Measurements from ENCODE around the gene COL18A1. TPM values are rescaled to one million over a fixed set of nuclear protein-coding genes. Genes with fewer than 3 reads are reported as not detected.
A peak's percentile ranks its signal among the peaks of the same experiment; 100 is the strongest.

Gene COL18A1
- total and polyA plus RNA-seq, 5 donors = 52.3 to 134 (median 80.5) TPM

DNA sequence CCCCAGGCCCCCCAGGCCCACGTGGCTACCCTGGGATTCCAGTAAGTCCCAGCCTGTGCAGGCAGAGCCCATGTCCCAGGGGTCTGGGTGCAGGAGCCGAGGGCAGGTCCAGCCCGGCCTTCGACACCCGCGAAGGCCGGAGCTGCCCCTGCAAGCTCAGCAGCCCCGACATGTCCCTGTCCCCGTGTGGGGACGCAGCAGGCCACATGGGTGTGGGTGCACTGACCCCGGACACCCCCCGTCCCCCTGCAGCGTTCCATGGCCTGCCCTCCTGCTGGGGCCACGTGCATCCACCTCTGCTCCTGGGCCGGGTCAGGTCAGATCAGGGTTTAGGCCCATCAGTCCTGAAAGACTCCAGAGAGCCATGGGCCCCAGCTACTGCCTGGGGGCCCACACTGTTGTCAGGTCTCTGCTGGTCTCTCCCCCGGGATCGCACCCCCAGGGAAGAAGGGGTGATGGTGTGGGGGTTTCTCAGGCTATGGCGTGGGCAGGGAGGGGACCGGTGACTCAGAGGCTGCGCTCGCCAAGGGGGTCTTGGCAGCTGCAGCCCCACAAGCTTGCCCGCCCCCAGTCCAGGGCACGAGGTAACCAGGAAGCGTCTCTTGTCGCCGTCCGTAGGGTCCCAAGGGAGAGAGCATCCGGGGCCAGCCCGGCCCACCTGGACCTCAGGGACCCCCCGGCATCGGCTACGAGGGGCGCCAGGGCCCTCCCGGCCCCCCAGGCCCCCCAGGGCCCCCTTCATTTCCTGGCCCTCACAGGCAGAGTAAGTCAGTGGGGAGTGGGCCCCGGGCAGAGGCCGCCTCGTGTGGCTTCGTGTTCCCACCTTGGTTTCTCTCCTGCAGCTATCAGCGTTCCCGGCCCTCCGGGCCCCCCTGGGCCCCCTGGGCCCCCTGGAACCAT, 99.8 kb downstream of the COL18A1 start:
- ATAC-seq (peak in 1 of 2 donors; percentile 2), DNase-seq (peak; percentile 10 to 49 (median 36))
- no peak overlapping the region for H3K4me3 ChIP-seq (ENCODE audit: low read length)
- H3K27ac ChIP-seq (ENCODE audit: low read length) = no peak overlapping the region
- no peaks in the 10 kb centered on the region for H3K27me3 ChIP-seq (ENCODE audit: control insufficient read depth, insufficient read depth)
- 87% methylated on average over 41 of the region's 41 CpGs for WGBS
- H3K9me3 ChIP-seq (ENCODE audit: control insufficient read depth, low read length) = no peaks in the 10 kb centered on the region
- intact Hi-C loops (cut with DNase I) = no loop called here
- no peaks in the 10 kb centered on the region for H3K4me1 ChIP-seq (ENCODE audit: control insufficient read depth, insufficient read depth, low read length)

DNA sequence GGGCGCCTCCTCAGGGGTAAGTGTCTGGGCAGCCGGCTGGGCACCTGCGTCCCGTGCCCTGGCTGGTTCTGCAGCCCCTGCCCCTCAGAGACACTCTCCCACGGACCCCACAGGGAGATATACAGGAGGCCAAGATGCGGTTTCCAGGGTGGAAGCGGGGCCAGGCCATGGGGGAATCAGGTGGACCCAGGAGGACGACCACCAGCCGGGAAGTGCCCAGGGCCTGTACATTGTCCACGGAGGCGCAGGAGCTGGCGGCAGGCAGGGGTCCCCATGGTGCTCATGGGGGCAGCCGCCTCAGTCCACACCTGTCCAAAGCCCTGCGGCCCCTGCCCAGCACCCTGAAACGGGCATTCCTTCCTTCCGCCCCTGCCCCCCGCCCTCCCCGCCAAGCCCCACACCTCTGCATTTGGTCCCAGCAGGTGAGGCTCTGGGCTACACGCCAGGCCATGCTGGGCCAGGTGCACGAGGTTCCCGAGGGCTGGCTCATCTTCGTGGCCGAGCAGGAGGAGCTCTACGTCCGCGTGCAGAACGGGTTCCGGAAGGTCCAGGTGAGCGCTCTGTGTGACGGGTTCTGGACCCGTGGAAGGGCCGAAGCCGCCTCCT, 100.6 kb downstream of the COL18A1 start:
- H3K9me3 ChIP-seq (ENCODE audit: control insufficient read depth, low read length) = no peaks in the 10 kb centered on the region
- no peak overlapping the region for H3K27ac ChIP-seq (ENCODE audit: low read length)
- H3K4me3 ChIP-seq (ENCODE audit: low read length) = no peak overlapping the region
- no peaks in the 10 kb centered on the region for H3K27me3 ChIP-seq (ENCODE audit: control insufficient read depth, insufficient read depth)
- ATAC-seq = no peak
- peak; percentile 16 to 58 (median 55) for DNase-seq
- WGBS = 90% methylated on average over 33 of the region's 33 CpGs
- intact Hi-C loops (cut with DNase I) = no loop called here
- no peaks in the 10 kb centered on the region for H3K4me1 ChIP-seq (ENCODE audit: control insufficient read depth, insufficient read depth, low read length)

DNA sequence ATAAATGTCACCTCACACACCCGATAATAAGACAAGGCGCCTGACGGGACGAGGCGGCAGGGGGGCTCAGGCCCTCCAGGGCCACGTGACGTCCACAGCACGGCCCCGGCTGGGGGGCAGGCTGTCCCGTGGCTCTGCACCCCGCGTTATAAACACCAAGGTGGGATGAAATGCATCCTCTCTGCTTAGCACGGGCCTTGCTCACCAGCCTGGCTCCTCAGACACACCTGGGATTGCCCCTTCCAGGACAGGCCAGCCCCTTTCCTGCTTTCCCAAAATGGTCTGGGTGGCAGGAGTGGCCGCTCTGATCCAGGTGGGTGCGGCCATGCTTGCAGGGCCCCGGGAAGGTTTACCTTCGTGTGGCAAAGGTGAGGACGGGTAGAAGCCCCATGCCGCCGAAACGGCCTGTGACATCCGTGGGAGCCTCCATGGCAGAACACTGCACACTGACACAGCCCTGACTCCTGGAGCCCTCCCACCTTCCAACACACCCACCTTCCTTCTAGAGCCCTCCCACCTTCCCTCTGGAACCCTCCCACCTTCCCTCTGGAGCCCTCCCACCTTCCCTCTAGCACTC, 101.4 kb downstream of the COL18A1 start:
- no peaks in the 10 kb centered on the region for H3K9me3 ChIP-seq (ENCODE audit: control insufficient read depth, low read length)
- WGBS = 86% methylated on average over 22 of the region's 22 CpGs
- no peaks in the 10 kb centered on the region for H3K4me1 ChIP-seq (ENCODE audit: control insufficient read depth, insufficient read depth, low read length)
- ATAC-seq = no peak
- intact Hi-C loops (cut with DNase I) = no loop called here
- DNase-seq = peak; percentile 7 to 39 (median 28)
- H3K27me3 ChIP-seq (ENCODE audit: control insufficient read depth, insufficient read depth) = no peaks in the 10 kb centered on the region
- no peak overlapping the region for H3K4me3 ChIP-seq (ENCODE audit: low read length)
- no peak overlapping the region for H3K27ac ChIP-seq (ENCODE audit: low read length)

DNA sequence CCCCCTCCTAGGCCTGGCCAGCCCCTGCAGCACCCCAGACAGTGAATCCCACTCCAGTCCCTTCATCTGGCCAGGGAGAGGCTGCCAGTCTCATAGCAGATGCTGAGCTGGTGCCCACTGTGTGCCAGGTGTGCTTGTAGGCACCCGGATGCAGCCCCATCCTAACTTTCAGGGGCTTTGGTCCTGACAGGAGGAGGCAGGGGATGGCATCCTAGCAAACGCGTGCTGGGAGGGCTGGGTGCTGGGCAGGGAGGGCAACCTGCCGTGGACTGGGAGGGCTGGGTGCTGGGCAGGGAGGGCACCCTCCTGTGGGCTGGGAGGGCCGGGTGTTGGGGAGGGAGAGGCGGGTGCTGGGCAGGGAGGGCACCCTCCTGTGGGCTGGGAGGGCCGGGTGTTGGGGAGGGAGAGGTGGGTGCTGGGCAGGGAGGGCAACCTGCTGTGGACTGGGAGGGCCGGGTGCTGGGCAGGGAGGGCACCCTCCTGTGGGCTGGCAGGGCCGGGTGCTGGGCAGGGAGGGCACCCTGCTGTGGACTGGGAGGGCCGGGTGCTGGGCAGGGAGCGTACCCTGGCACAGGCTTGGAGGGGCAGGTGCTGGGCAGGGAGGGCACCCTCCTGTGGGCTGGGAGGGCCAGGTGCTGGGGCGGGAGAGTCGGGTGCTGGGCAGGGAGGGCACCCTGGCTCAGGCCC, 102.0 kb downstream of the COL18A1 start:
- peak; percentile 10 to 55 (median 54) for DNase-seq
- Histone ChIP-seq H3K4me1 (ENCODE audit: control insufficient read depth, insufficient read depth, low read length) (no peaks in the 10 kb centered on the region), H3K4me3 (ENCODE audit: low read length) (no peak overlapping the region), H3K27me3 (ENCODE audit: control insufficient read depth, insufficient read depth) (no peaks in the 10 kb centered on the region), H3K27ac (ENCODE audit: low read length) (no peak overlapping the region), H3K9me3 (ENCODE audit: control insufficient read depth, low read length) (no peaks in the 10 kb centered on the region)
- no peak for ATAC-seq
- intact Hi-C loops (cut with DNase I) = no loop called here
- 87% methylated on average over 12 of the region's 13 CpGs for WGBS

DNA sequence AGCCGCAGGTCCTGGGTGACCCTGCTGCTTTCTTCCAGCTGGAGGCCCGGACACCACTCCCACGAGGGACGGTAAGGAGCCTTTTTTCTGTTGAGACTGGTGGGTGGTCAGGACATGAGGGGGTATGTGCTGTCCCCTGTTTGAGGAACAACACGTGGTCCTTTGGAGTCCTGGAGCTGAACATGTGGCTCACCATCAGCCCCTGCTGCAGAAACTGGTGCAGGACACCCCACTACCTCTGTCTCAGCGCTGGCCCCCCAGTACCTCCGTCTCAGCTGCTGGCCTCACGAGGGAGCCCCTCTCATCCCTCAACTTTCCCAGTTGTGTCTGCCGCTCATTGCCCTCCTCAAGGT, 102.5 kb downstream of the COL18A1 start:
- DNase-seq = peak in 1 of 3 donors; percentile 4
- 88% methylated on average over 9 of the region's 9 CpGs for WGBS

DNA sequence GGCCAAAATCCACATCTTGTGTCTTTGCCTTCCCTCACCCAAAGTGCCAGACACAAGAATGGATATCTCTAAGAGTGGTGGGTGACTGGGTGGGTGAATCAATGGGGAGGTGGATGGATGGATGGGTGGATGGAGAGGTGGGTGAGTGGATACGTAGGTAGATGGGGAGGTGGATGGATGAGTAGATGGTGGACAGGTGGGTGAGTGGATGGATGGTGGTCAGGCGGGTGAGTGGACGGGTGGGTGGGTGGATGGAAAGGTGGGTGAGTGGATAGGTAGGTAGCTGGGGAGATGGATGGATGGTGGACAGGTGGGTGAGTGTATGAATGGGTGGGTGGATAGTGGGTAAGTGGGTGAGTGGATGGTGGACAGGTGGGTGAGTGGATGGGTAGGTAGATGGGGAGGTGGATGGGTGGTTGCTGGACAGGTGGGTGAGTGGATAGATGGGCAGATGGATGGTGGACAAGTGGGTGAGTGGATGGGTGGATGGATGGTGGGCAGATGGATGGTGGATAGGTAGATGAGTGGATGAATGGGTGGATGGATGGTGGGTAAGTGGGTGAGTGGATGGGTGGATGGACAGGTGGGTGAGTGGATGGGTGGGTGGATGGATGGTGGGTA, 103.0 kb downstream of the COL18A1 start:
- Histone ChIP-seq H3K27me3 (ENCODE audit: control insufficient read depth, insufficient read depth) (no peaks in the 10 kb centered on the region), H3K4me3 (ENCODE audit: low read length) (no peak overlapping the region), H3K27ac (ENCODE audit: low read length) (no peak overlapping the region), H3K4me1 (ENCODE audit: control insufficient read depth, insufficient read depth, low read length) (no peaks in the 10 kb centered on the region), H3K9me3 (ENCODE audit: control insufficient read depth, low read length) (no peaks in the 10 kb centered on the region)
- ATAC-seq (no peak), DNase-seq (peak in 2 of 3 donors; percentile 5 to 15)
- intact Hi-C loops (cut with DNase I) = no loop called here
- 97% methylated on average over 3 of the region's 3 CpGs for WGBS

More for the DNA sequence above, 102.5 kb downstream of the COL18A1 start:
- H3K4me1 ChIP-seq (ENCODE audit: control insufficient read depth, insufficient read depth, low read length) = no peaks in the 10 kb centered on the region
- H3K27ac ChIP-seq (ENCODE audit: low read length) = no peak overlapping the region
- H3K4me3 ChIP-seq (ENCODE audit: low read length) = no peak overlapping the region
- ATAC-seq = no peak
- intact Hi-C loops (cut with DNase I) = no loop called here
- no peaks in the 10 kb centered on the region for H3K27me3 ChIP-seq (ENCODE audit: control insufficient read depth, insufficient read depth)
- no peaks in the 10 kb centered on the region for H3K9me3 ChIP-seq (ENCODE audit: control insufficient read depth, low read length)

DNA sequence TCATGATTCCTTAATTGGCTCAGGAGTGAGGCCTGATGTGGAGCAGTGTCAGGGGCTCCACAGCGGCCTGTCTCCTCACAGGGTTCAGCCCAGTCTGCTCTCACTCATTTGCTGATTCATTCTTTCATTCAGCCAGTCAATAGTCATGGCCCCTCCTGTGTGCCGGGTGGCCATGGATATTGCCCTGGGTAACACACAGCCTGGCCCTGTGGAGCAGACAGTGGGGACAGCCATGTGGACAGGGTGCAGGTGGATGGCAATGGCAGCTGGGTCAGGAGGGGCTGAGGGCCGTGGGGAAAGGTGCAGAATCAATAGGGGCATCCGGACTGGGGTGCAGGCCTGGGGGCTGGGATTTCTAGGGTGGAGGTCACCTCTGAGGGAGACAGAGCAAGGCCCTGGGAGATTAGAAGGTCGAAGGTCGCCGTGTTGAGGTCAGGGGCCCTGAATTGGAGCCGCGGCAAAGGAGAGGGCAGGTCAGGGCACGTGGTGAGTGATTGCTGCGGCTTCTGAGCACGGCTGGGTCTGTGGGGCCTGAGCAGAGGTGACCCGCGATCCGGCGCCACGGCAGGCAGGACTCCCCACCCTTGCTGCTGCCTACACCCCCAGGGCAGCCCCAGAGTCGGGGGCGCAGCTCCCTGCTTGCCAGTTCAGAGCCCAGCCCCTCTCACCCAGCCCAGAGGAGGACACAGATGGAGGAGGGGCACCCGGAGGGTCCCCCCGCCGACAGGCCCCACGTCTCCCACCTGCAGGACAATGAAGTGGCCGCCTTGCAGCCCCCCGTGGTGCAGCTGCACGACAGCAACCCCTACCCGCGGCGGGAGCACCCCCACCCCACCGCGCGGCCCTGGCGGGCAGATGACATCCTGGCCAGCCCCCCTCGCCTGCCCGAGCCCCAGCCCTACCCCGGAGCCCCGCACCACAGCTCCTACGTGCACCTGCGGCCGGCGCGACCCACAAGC, 103.9 kb downstream of the COL18A1 start:
- H3K27me3 ChIP-seq (ENCODE audit: control insufficient read depth, insufficient read depth) = no peaks in the 10 kb centered on the region
- peak; percentile 14 to 59 (median 42) for DNase-seq
- intact Hi-C loops (cut with DNase I) = no loop called here
- H3K27ac ChIP-seq (ENCODE audit: low read length) = no peak overlapping the region
- no peak for ATAC-seq
- 85% methylated on average over 42 of the region's 42 CpGs for WGBS
- no peaks in the 10 kb centered on the region for H3K4me1 ChIP-seq (ENCODE audit: control insufficient read depth, insufficient read depth, low read length)
- no peak overlapping the region for H3K4me3 ChIP-seq (ENCODE audit: low read length)
- H3K9me3 ChIP-seq (ENCODE audit: control insufficient read depth, low read length) = no peaks in the 10 kb centered on the region

DNA sequence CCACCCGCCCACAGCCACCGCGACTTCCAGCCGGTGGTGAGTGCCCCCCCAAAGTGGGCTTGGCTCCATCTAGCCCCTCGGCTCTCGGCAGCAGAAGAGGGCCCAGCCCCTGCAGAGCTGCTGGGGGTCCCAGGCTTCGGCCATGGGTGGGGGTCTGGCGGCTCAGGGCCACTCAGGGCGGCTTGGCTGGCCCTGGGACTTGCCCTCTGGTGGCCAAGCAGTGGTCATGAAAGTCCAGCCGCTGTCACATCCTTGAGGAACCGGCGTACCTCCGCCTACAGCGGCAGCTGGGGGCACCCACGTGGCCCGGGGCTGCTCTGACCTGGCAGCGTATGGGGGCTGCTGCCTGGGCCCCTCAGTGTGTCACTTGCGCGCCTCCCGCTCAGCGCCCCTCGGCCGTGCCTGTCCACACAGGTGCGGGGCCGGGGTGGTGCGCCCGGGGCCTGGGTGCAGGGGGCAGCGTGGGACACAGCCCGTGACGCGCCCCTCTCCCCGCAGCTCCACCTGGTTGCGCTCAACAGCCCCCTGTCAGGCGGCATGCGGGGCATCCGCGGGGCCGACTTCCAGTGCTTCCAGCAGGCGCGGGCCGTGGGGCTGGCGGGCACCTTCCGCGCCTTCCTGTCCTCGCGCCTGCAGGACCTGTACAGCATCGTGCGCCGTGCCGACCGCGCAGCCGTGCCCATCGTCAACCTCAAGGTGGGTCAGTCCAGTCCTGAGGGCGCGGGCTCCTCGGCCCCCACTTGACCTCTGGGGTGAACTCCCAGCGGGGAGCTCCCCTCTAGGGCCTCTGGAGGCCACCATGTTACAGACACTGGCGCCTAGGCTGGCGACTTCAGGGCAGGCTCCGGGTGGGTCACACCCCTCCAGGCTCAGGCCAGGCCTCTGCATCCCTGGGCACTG, 104.9 kb downstream of the COL18A1 start:
- Histone ChIP-seq H3K4me1 (ENCODE audit: control insufficient read depth, insufficient read depth, low read length) (no peaks in the 10 kb centered on the region), H3K27me3 (ENCODE audit: control insufficient read depth, insufficient read depth) (no peaks in the 10 kb centered on the region), H3K27ac (ENCODE audit: low read length) (no peak overlapping the region), H3K4me3 (ENCODE audit: low read length) (no peak overlapping the region), H3K9me3 (ENCODE audit: control insufficient read depth, low read length) (no peaks in the 10 kb centered on the region)
- intact Hi-C loops (cut with DNase I) = no loop called here
- ATAC-seq = no peak
- DNase-seq = peak; percentile 12 to 51 (median 47)
- WGBS = 94% methylated on average over 61 of the region's 61 CpGs

DNA sequence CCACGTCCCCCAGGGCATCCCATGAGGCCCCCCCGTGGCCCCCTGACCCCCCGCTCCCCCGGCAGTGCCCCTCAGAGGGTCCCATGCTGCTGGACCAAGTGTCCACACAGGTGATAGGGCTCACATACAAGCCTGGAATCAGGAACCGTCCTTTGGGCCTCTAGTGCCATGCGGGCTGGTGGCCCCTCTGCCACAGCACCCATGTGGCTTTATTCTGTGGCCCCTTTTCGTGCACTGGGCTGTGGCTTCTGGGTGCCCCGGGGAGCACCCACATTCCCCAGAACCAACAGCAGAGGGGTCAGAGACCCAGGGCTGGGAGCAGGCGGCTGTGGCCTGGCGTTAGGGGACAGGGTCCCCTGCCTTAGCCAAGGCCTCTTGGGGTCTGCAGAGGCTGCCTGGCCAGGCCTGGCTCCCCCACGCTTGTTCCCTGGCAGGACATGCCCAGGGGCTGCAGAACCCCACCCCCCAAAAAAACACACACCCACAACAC, 105.5 kb downstream of the COL18A1 start:
- no peaks in the 10 kb centered on the region for H3K9me3 ChIP-seq (ENCODE audit: control insufficient read depth, low read length)
- 88% methylated on average over 11 of the region's 11 CpGs for WGBS
- ATAC-seq (no peak), DNase-seq (peak; percentile 7 to 37 (median 16))
- H3K27ac ChIP-seq (ENCODE audit: low read length) = no peak overlapping the region
- H3K4me3 ChIP-seq (ENCODE audit: low read length) = no peak overlapping the region
- H3K27me3 ChIP-seq (ENCODE audit: control insufficient read depth, insufficient read depth) = no peaks in the 10 kb centered on the region
- intact Hi-C loops (cut with DNase I) = no loop called here
- no peaks in the 10 kb centered on the region for H3K4me1 ChIP-seq (ENCODE audit: control insufficient read depth, insufficient read depth, low read length)

Measured in right cardiac atrium (tissue), 5 donors.